ENCODE data around the gene RGS17.

GRCh38 chr6:152984513-152984872, 146.6 kb downstream of the RGS17 start:
- no peak for TF ChIP-seq CTCF (IDR thresholded peaks at IDR 0.05)
- TF ChIP-seq ZFX (IDR thresholded peaks at IDR 0.05; ENCODE audit: borderline replicate concordance) = no peak
